Activated T-helper 1 cell treated with Interleukin-2 at 50 U/mL for 16 hours (primary cell): ENCODE data around the gene ZSCAN4.
A peak's percentile ranks its signal among the peaks of the same experiment; 100 is the strongest.

Experiments
- DNase-seq: peaks from one replicate; pipeline ENCODE4 v3.0.0-alpha.2; 2020; ENCODE audit warnings: low read depth

The ZSCAN4 gene

DNA sequence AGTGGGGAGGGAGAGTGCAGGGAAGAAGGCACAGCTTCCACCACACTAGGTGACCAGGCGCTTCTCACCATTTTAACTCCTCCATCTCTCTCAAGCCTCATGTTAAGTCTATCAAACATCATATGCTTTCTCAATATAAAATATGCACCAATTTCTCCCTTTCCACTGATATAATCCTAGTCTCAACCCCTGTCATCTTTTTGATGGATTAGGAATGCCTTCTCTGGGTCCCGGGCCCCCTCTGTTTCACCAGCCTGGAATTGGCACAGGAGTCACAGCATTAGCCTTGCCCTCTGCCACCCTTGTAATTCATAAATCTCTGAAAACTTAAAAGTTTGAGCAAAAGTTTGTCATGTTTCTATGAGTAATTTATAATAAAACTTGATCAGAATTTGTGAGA is at the start of gene ZSCAN4:
Gene ZSCAN4, plus strand, starts transcription at position 301 of the 400 bp plus-strand sequence. CDS start 7,211 bp downstream, outside the sequence.
- no peak for DNase-seq

- DNase-seq: no peak
These were observed 47.9 kb upstream of the ZSCAN4 start for GRCh38 chr19:57620673-57621348.

DNA sequence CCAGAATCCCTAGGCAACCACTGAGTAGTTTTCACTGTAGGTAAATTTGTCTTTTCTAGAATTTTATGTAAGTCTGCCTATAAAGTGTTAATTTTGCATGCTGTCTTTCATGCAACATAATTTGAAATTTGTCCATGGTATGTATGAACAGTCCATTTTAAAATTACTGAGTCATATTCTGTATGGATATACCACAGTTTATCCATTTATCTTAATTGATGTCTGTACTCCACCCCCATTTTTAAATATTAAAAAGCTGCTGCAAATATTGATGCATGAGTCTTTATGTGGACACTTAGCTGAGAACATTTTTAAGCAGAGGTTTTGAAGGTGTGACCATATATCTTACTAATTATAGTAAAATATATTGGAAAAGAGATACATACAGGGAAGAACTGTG is 45.6 kb upstream of the ZSCAN4 start:
- no peak for DNase-seq

DNA sequence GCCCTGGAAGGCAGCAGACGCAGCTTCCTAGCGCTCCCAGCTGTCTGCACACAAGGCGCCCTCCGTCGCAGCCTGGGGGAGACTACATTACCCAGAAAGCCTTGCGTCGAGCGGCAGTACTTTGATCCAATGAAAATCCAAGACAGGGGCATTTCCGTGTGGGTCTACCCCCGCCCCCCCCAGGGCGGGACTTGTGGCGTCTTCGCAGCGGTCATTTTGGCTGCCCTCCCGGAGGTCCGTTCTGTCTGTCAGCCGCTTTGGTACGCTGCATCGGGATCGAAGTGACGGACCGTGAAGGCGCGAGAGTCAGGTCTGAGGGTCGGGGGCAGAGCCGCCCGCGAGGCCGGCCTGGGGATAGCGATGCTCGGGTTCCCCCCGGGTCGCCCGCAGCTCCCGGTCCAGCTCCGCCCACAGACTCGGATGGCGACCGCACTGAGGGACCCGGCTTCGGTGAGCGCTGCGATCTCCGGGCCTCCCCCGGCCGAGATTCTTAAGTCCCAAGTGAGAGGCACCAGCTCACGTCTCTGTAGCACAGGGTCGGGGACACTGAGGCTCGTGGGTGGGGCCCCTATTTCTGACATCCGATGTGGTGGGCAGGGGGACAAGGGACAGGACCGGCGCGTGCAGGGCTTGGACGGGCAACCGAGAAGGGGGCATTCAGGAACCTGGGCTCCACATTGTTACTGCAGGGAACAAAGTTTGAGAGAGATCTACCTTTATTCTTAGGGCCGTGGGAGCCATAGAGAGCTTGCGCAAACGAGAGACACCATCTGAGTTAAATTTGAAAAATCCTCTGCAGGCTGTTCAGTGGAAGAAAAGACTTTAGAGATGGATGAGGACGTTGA is 35.5 kb upstream of the ZSCAN4 start, which contains the start of gene ZNF211:
Gene ZNF211, plus strand, starts transcription at position 182 of the 845 bp plus-strand sequence. Its CDS starts 179 bp downstream, at position 361.
- DNase-seq: peak; percentile 78

- no peak for DNase-seq
These were observed 35.0 kb upstream of the ZSCAN4 start for GRCh38 chr19:57633832-57634131.

DNA sequence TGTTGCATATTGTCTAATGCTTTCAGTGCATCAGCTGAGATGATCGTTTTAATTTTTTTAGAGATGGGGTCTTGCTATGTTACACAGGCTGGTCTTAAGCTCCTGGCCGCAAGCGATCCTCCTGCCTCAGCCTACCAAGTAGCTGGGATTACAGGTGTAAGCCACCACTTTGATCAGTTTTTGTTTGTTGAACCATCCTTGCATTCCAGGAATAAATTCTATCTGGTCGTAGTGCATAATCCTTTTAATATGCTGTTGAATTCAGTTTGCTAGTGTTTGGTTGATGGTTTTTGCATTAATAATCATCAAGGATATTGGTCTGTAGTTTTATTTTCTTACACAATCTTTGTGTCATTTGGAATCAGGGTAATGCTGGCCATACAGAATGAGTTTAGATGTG is 31.4 kb upstream of the ZSCAN4 start:
- no peak for DNase-seq

- no peak for DNase-seq
These were observed 27.0 kb upstream of the ZSCAN4 start for GRCh38 chr19:57641715-57642234.

GRCh38 chr19:57642396-57643046 is 26.2 kb upstream of the ZSCAN4 start:
- no peak for DNase-seq

- no peak for DNase-seq
These were observed 25.0 kb upstream of the ZSCAN4 start for GRCh38 chr19:57643734-57644133.

GRCh38 chr19:57648331-57649003 is 20.3 kb upstream of the ZSCAN4 start:
- no peak for DNase-seq

DNA sequence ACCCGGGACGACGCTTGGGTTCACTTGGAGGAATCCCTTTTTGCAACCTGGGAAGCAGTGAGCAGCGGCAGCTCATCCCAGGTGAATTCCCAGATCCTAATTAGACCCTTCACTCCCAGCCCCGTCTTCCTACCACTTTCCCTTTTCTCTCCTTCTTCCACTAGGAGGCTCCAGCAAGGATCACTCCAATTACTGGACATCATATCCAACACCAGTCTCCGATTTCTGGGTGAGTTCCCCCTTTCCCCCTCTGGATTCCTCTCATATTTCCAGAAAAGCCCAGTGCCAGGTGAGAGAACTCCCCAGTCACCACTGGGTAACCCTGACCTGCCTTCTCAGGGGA is 17.1 kb upstream of the ZSCAN4 start:
- DNase-seq: no peak

- no peak for DNase-seq
These were observed 15.0 kb upstream of the ZSCAN4 start for GRCh38 chr19:57653689-57654088.

- DNase-seq: no peak
These were observed 13.3 kb upstream of the ZSCAN4 start for GRCh38 chr19:57655443-57655842.

- no peak for DNase-seq
These were observed 12.4 kb upstream of the ZSCAN4 start for GRCh38 chr19:57656346-57656745.

- no peak for DNase-seq
These were observed 4.2 kb upstream of the ZSCAN4 start for GRCh38 chr19:57664269-57665127.

DNA sequence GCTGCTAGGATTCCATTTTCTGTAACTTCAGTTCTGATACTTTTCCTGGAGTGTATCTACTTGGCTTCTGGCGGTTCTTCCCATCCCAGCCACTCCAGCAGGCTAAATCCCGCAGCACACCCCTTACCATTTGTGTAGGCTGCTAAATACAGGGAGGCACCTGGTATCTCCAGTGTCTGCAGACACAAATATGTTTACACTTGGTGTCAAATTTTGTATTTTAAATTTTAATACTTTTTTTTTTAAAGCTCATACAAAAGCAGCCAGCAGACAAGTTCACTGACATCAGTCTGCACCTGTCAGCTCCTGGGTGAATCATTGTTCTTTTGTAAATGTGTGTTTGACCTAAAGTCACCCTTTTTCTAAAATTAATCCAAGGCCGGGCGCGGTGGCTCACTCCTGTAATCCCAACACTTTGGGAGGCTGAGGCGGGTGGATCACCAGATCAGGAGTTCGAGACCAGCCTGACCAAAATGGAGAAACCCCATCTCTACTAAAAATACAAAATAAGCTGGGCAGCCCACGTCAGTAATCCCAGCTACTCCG is 3.4 kb upstream of the ZSCAN4 start:
- DNase-seq: no peak

- DNase-seq: no peak
These were observed 1.5 kb upstream of the ZSCAN4 start for GRCh38 chr19:57667228-57667627.

- no peak for DNase-seq
These were observed 2.6 kb downstream of the ZSCAN4 start for GRCh38 chr19:57671124-57671895.

GRCh38 chr19:57672466-57672865 is 3.7 kb downstream of the ZSCAN4 start:
- no peak for DNase-seq

DNA sequence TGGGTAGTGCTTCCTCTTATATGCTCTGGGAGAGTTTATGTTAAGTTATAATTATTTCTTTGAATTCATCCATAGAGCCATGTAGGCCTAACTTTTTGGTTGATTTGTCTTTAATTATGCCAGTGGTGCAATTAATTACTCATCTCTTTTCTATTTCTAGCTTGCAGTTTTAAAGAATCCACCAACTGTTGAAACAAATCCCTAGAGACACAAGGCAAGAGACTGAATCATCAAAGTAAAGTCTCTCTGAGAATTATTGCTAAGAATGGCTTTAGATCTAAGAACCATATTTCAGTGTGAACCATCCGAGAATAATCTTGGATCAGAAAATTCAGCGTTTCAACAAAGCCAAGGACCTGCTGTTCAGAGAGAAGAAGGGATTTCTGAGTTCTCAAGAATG is 7.1 kb downstream of the ZSCAN4 start:
- DNase-seq: no peak
